Activated T-cell treated with anti-CD3 and anti-CD28 coated beads, Interleukin-2, amount 50 U/mL, for 72 hours (primary cell): Measurements from ENCODE around the gene DOCK2. TPM values are rescaled to one million over a fixed set of nuclear protein-coding genes. Genes with fewer than 3 reads are reported as not detected.

Experiments
- ATAC-seq, 2 donors: fragments of 150-1000 bp; cut with Tn5 transposase; replicated peaks in 1 of 2; 2 replicates each; pipeline ENCODE4 v1.10.0; 2021; ENCODE audit warnings: moderate library complexity in 2 of 2, mild to moderate bottlenecking in 1 of 2
- DNase-seq, 2 donors: peaks; one replicate each; pipeline ENCODE4 v3.0.0; 2021 to 2022; ENCODE audit warnings: mixed read lengths in 1 of 2
- H3K27ac Mint-ChIP-seq: one replicate; pipeline ENCODE4 v1.8.0; 2022; ENCODE audit warnings: mild to moderate bottlenecking, moderate library complexity, mixed read lengths
- H3K27me3 Mint-ChIP-seq: one replicate; pipeline ENCODE4 v1.8.0; 2022; ENCODE audit warnings: low read depth, mixed read lengths
- H3K36me3 Mint-ChIP-seq, 2 donors: one replicate each; pipeline ENCODE4 v1.8.0; 2022; ENCODE audit warnings: mixed read lengths in 2 of 2, mild to moderate bottlenecking in 1 of 2; ENCODE audit not compliant: insufficient read depth in 2 of 2
- H3K4me1 Mint-ChIP-seq: one replicate; pipeline ENCODE4 v1.8.0; 2022; ENCODE audit warnings: low read depth, mixed read lengths
- H3K4me3 Mint-ChIP-seq, 2 donors: one replicate each; pipeline ENCODE4 v1.8.0; 2022; ENCODE audit warnings: mild to moderate bottlenecking in 2 of 2, mixed read lengths in 2 of 2, moderate library complexity in 2 of 2
- H3K9me3 Mint-ChIP-seq, 2 donors: one replicate each; pipeline ENCODE4 v1.8.0; 2022; ENCODE audit warnings: mixed read lengths in 2 of 2
- total RNA-seq, 2 donors: library from RNA; stranded (reverse); gene quantifications; one replicate each; pipeline ENCODE4 v1.2.3, GENCODE V29; 2022

DOCK2 gene
- total RNA-seq, 2 donors from 2014 or later, result 242 to 245 TPM

- no peak overlapping the region for H3K27ac Mint-ChIP-seq
- H3K36me3 Mint-ChIP-seq, result no peaks in the 10 kb centered on the region
- H3K27me3 Mint-ChIP-seq, result peaks cover 9% of the 10 kb centered on the region
- H3K4me3 Mint-ChIP-seq, result no peak overlapping the region
- no peak for DNase-seq
- no peak for ATAC-seq
- no peaks in the 10 kb centered on the region for H3K9me3 Mint-ChIP-seq
- H3K4me1 Mint-ChIP-seq, result no peaks in the 10 kb centered on the region
These were observed 471.3 kb downstream of the DOCK2 start for GRCh38 chr5:170108266-170108785.

GRCh38 chr5:170109059-170110031 lies 472.3 kb downstream of the DOCK2 start:
- H3K9me3 Mint-ChIP-seq, result no peaks in the 10 kb centered on the region
- DNase-seq (no peak), ATAC-seq (no peak)

GRCh38 chr5:170110403-170111087 lies 473.5 kb downstream of the DOCK2 start:
- Mint-ChIP-seq H3K27me3 (peaks cover 1% of the 10 kb centered on the region), H3K27ac (no peak overlapping the region), H3K9me3 (no peaks in the 10 kb centered on the region), H3K36me3 (no peaks in the 10 kb centered on the region), H3K4me1 (no peaks in the 10 kb centered on the region), H3K4me3 (no peak overlapping the region)
- ATAC-seq, result no peak
- DNase-seq, result no peak

More at GRCh38 chr5:170109059-170110031, 472.3 kb downstream of the DOCK2 start:
- Mint-ChIP-seq H3K4me3 (no peak overlapping the region), H3K27me3 (peaks cover 9% of the 10 kb centered on the region), H3K36me3 (no peaks in the 10 kb centered on the region), H3K27ac (no peak overlapping the region), H3K4me1 (no peaks in the 10 kb centered on the region)

DNA sequence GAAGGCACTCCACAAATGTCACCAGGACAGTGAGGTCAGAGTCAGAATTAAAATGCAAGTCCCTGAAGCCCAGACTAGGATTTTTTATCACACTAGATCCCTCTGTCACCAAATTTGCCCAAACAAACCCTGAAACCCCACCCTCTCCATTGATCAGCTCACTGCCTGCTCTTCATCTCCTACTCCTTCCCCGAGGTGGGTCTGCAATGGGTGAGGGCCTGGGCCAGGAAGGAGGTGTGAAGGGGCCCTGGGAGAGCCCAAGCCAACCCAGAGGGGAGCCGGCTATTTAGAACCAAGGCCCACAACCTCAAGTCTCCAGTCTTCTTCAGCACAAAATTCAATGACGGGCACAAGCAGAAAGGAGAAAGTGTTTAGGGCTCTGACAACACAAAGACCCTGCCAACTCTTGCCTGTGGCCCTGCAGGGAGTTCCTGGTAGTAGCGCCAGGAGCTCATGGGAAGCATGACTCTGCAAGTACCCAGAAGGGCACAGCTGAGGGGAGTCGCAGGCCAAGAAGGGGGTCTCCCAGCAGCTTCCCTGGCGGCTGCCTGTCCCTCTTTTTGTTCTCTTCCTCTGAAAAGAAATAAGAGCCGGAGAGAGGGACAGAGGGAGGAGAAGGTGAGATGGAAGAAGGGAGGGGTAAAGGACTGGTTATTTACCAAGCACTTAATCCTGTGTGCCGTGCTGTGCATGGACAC lies 474.2 kb downstream of the DOCK2 start:
- no peak overlapping the region for H3K4me3 Mint-ChIP-seq
- no peak for ATAC-seq
- DNase-seq, result no peak
- H3K27ac Mint-ChIP-seq, result no peak overlapping the region
- H3K9me3 Mint-ChIP-seq, result no peaks in the 10 kb centered on the region
- H3K27me3 Mint-ChIP-seq, result no peaks in the 10 kb centered on the region
- H3K36me3 Mint-ChIP-seq, result no peaks in the 10 kb centered on the region
- no peaks in the 10 kb centered on the region for H3K4me1 Mint-ChIP-seq

GRCh38 chr5:170112876-170113521 lies 475.9 kb downstream of the DOCK2 start:
- ATAC-seq, result no peak
- H3K36me3 Mint-ChIP-seq, result no peaks in the 10 kb centered on the region

DNA sequence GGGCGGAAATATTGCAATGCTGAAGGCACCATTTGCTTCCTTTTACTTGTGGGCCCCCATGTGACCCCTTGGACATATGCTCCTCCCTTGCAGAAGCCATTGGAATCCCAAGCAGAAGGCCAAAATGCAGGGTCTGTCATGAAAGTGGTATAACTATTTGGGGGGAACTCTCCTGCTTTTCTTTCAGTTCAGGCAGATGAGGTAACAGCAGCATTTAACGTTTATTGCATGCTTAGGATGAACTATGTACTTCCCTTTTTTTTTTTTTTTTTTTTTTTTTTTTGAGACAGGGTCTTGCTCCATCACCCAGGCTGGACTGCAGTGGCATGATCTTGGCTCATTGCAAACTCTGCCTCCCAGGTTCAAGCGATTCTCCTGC lies 476.4 kb downstream of the DOCK2 start:
- H3K4me1 Mint-ChIP-seq, result no peaks in the 10 kb centered on the region
- H3K4me3 Mint-ChIP-seq, result no peak overlapping the region
- no peak overlapping the region for H3K27ac Mint-ChIP-seq
- ATAC-seq (no peak), DNase-seq (no peak)
- no peaks in the 10 kb centered on the region for H3K9me3 Mint-ChIP-seq
- H3K36me3 Mint-ChIP-seq, result no peaks in the 10 kb centered on the region
- no peaks in the 10 kb centered on the region for H3K27me3 Mint-ChIP-seq

More at GRCh38 chr5:170112876-170113521, 475.9 kb downstream of the DOCK2 start:
- Mint-ChIP-seq H3K4me3 (no peak overlapping the region), H3K27me3 (no peaks in the 10 kb centered on the region), H3K27ac (no peak overlapping the region), H3K9me3 (no peaks in the 10 kb centered on the region), H3K4me1 (no peaks in the 10 kb centered on the region)
- no peak for DNase-seq

- ATAC-seq (no peak), DNase-seq (no peak)
- peaks cover 7% of the 10 kb centered on the region for H3K27me3 Mint-ChIP-seq
- no peaks in the 10 kb centered on the region for H3K36me3 Mint-ChIP-seq
- no peak overlapping the region for H3K27ac Mint-ChIP-seq
- H3K9me3 Mint-ChIP-seq, result no peaks in the 10 kb centered on the region
- no peak overlapping the region for H3K4me3 Mint-ChIP-seq
- H3K4me1 Mint-ChIP-seq, result no peaks in the 10 kb centered on the region
These were observed 477.2 kb downstream of the DOCK2 start for GRCh38 chr5:170114271-170114670.

GRCh38 chr5:170115925-170116324 lies 478.9 kb downstream of the DOCK2 start:
- no peak overlapping the region for H3K27ac Mint-ChIP-seq

GRCh38 chr5:170117736-170118135 lies 480.7 kb downstream of the DOCK2 start:
- H3K36me3 Mint-ChIP-seq, result no peaks in the 10 kb centered on the region
- DNase-seq, result no peak
- no peaks in the 10 kb centered on the region for H3K9me3 Mint-ChIP-seq
- ATAC-seq, result no peak
- H3K4me1 Mint-ChIP-seq, result no peaks in the 10 kb centered on the region
- no peak overlapping the region for H3K4me3 Mint-ChIP-seq
- no peak overlapping the region for H3K27ac Mint-ChIP-seq
- H3K27me3 Mint-ChIP-seq, result peaks cover 20% of the 10 kb centered on the region

More at GRCh38 chr5:170115925-170116324, 478.9 kb downstream of the DOCK2 start:
- Mint-ChIP-seq H3K9me3 (no peaks in the 10 kb centered on the region), H3K27me3 (peaks cover 12% of the 10 kb centered on the region), H3K4me1 (no peaks in the 10 kb centered on the region), H3K4me3 (no peak overlapping the region), H3K36me3 (no peaks in the 10 kb centered on the region)
- ATAC-seq, result no peak
- no peak for DNase-seq

DNA sequence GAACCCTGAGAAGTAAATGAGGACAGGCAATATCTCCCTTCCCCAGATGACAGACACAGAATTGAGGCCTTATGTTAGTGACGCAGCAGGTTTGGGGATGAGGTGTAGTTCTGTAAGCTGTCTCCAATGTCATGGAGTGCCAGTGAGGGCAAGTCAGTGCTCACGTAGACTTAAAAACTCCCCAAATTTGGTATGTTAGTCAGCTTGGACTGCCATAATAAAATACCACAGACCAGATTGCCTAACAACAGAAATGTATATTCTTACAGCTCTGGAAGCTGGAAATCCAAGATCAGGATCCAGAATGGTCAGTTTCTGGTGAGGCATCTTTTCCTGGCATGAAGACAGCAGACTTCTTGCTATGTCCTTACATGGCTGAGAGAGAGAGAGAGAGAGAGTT lies 483.5 kb downstream of the DOCK2 start:
- Mint-ChIP-seq H3K4me3 (no peak overlapping the region), H3K27me3 (peaks cover 20% of the 10 kb centered on the region), H3K36me3 (peaks cover 0 to 1% of the 10 kb centered on the region in 2 donors), H3K27ac (no peak overlapping the region), H3K4me1 (no peaks in the 10 kb centered on the region), H3K9me3 (peaks cover 0 to 2% of the 10 kb centered on the region in 2 donors)
- DNase-seq (no peak), ATAC-seq (no peak)

DNA sequence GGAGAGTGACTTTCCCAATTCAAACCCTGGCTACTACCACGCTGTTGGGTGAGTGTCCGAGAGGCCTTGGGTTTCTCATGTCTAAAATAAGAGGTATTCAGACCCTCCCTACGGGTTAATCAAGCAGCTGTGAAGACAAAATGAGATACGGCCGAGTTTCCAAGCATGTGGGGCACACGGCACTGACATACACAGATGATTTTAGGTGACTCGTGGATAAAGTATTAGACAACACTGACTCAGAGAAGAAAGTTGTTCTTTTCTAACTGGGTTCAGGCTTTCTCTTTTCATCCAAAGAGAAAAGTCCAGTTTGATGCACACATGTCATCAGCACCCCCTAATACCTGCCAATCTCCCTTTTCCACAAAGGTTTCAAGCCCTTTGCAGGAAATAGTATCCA lies 484.2 kb downstream of the DOCK2 start:
- peaks cover 0 to 6% of the 10 kb centered on the region in 2 donors for H3K9me3 Mint-ChIP-seq
- H3K27me3 Mint-ChIP-seq, result peaks cover 26% of the 10 kb centered on the region
- no peaks in the 10 kb centered on the region for H3K4me1 Mint-ChIP-seq
- H3K27ac Mint-ChIP-seq, result no peak overlapping the region
- no peak overlapping the region for H3K4me3 Mint-ChIP-seq
- no peak for ATAC-seq
- peaks cover 0 to 5% of the 10 kb centered on the region in 2 donors for H3K36me3 Mint-ChIP-seq
- no peak for DNase-seq

DNA sequence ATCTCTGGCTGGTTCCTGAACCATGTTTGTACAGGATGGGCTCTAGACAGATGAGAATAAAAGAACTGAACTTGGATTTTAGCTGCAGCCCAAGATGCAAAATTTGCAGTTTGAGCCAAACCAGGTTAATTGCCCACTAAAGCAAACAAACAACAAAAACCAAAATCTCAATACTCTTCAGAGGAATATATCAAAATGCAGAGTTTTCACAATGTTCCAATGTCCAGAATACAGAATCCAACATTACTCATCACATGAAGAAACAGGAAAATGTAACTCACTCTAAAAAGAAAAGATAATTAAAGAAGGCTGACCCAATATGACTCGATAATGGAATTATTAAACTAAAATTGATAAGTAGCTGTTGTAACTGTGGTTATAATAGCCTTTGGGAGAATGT lies 489.0 kb downstream of the DOCK2 start:
- peaks cover 1 to 8% of the 10 kb centered on the region in 2 donors for H3K9me3 Mint-ChIP-seq
- H3K27me3 Mint-ChIP-seq, result peaks cover 48% of the 10 kb centered on the region
- ATAC-seq, result no peak

More for the DNA sequence above, 489.0 kb downstream of the DOCK2 start:
- no peak overlapping the region for H3K27ac Mint-ChIP-seq
- DNase-seq, result no peak
- no peak overlapping the region for H3K4me3 Mint-ChIP-seq
- H3K36me3 Mint-ChIP-seq, result peaks cover 3 to 7% of the 10 kb centered on the region in 2 donors
- no peaks in the 10 kb centered on the region for H3K4me1 Mint-ChIP-seq
